Uterus (tissue), 2 donors: ENCODE results near the gene MAML1.

Experiments used
- CTCF ChIP-seq, 4 experiments: fragments of 200-600 bp in 2 of 4; fragments of 450-650 bp in 2 of 4; sonication (generic) in 2 of 4; IDR thresholded peaks; one replicate each; pipeline ENCODE4 v1.5.1; 2016 to 2019; ENCODE audit warnings: antibody characterized with exemption in 4 of 4, mild to moderate bottlenecking in 2 of 4, moderate library complexity in 1 of 4
- POLR2A ChIP-seq, 2 donors: fragments of 450-650 bp; IDR thresholded peaks; one replicate each; pipeline ENCODE4 v1.6.1; 2016; ENCODE audit warnings: antibody characterized with exemption in 2 of 2, mild to moderate bottlenecking in 1 of 2, moderate library complexity in 1 of 2

GRCh38 chr5:179762079-179762780 lies 29.6 kb downstream of the MAML1 start:
- no peak for TF ChIP-seq CTCF (IDR thresholded peaks at IDR 0.05)
- TF ChIP-seq POLR2A (IDR thresholded peaks at IDR 0.05): no peak
